Measurements from ENCODE around the gene C5orf15.

C5orf15 gene

DNA sequence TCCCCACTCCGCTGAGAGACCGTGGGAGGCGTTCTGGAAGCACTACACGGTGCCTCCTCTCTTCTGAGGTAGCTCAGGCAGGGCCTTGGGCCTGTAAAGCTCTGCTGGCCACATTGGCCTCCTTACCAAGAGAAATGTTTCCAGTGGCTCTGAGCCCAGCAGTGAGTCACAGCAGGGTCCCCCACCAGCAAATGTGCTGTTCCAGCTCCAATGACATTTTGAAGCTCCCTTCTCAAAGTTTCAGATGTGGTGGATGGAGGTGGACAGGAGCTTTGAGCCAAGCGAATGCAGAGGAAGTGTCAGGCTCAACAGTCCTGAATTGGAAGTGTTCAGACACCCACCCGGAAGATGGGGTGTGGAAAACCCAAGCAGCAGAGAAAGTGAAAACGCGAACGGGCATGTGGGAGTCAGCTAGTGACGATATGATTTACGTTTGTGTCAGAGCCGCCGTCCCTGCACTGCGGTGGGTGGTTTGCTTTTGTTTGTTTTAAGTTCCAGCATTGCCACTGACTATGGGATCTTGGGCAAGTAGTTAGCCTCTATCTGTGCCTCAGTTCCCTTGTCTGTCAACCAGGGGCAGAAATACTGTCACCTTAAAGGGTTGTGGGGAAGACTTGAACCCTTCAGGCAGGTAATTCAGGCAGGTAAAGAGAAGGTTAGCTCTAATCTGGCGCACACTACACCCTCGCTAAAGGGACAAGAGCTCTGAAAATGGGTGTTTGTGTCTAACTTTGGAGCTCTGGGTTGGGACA is 38.2 kb downstream of the C5orf15 start:
- Histone ChIP-seq H3K4me2 (ENCODE audit: insufficient read depth, low read length) (no peak overlapping the region), H2AFZ (ENCODE audit: low read depth, low read length) (no peak overlapping the region), H3K27ac (ENCODE audit: low read length) (no peak overlapping the region), H3K9ac (ENCODE audit: low read depth, low read length) (no peak overlapping the region), H3K79me2 (ENCODE audit: insufficient read depth, low read length) (no peaks in the 10 kb centered on the region), H3K4me1 (ENCODE audit: insufficient read depth, low read length) (no peaks in the 10 kb centered on the region), H3K4me3 (ENCODE audit: low read depth in 1 of 2, low read length in 2 of 2) (no peak overlapping the region), H3K27me3 (ENCODE audit: insufficient read depth, low read length, poor library complexity) (no peaks in the 10 kb centered on the region), H4K20me1 (ENCODE audit: insufficient read depth, low read length) (no peaks in the 10 kb centered on the region; the same call in none of the 2 replicates), H3K36me3 (ENCODE audit: insufficient read depth, low read length) (no peaks in the 10 kb centered on the region), H3K9me3 (ENCODE audit: insufficient read depth, low read length, severe bottlenecking) (no peaks in the 10 kb centered on the region)
- no peak for DNase-seq
- ATAC-seq (ENCODE audit: insufficient read depth, low read depth): no peak
- no peak for TF ChIP-seq EZH2 (IDR thresholded peaks at IDR 0.05; ENCODE audit: borderline replicate concordance, low read depth, low read length, severe bottlenecking)
- TF ChIP-seq, protein P1, sequence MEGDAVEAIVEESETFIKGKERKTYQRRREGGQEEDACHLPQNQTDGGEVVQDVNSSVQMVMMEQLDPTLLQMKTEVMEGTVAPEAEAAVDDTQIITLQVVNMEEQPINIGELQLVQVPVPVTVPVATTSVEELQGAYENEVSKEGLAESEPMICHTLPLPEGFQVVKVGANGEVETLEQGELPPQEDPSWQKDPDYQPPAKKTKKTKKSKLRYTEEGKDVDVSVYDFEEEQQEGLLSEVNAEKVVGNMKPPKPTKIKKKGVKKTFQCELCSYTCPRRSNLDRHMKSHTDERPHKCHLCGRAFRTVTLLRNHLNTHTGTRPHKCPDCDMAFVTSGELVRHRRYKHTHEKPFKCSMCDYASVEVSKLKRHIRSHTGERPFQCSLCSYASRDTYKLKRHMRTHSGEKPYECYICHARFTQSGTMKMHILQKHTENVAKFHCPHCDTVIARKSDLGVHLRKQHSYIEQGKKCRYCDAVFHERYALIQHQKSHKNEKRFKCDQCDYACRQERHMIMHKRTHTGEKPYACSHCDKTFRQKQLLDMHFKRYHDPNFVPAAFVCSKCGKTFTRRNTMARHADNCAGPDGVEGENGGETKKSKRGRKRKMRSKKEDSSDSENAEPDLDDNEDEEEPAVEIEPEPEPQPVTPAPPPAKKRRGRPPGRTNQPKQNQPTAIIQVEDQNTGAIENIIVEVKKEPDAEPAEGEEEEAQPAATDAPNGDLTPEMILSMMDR (IDR thresholded peaks at IDR 0.05; ENCODE audit: borderline replicate concordance, extremely low read depth, low read length, poor library complexity, severe bottlenecking): no peak

DNA sequence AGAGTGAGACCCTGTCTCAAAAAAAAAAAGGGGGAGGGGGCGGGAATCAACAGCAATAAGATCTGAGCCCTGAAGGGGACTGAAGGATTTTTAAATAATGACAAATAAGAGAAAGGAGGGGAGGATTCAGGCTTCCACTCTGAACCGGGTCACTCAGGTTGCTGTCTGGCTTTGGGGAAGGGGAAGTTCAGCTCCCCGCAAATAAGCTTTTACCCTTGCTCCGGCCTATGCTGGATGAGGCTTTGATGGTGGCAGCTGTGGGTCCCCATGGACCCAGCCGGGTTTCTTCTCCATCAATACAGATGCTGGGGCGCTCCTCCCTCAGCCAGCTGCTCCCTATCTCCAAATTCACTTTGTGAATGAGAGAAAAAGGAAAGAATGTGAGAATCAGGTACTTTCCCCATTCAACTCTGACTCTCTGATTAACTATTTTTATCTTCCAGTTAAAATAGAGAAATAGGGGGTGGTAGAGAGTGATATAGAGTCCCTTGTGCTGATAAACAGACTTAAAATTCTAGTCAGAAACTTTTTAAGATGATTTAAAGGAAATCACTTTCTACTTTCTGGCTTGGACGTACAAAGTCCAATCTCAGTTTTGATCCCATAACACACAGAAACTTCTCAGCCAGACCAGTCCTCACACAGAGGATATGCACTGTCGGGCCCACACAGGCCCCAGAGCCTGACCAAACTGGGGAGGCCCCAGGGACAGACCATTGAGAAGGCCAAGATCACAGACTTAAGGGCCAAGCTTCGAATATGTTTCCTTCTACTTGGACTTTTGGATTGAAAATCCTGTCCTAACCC is 39.6 kb downstream of the C5orf15 start:
- no peak for DNase-seq
- Histone ChIP-seq H3K9me3 (ENCODE audit: insufficient read depth, low read length, severe bottlenecking) (no peaks in the 10 kb centered on the region), H3K4me3 (ENCODE audit: low read depth in 1 of 2, low read length in 2 of 2) (no peak overlapping the region), H3K27me3 (ENCODE audit: insufficient read depth, low read length, poor library complexity) (peaks cover 11% of the 10 kb centered on the region), H3K9ac (ENCODE audit: low read depth, low read length) (no peak overlapping the region), H3K4me2 (ENCODE audit: insufficient read depth, low read length) (no peak overlapping the region), H3K79me2 (ENCODE audit: insufficient read depth, low read length) (no peaks in the 10 kb centered on the region), H4K20me1 (ENCODE audit: insufficient read depth, low read length) (no peaks in the 10 kb centered on the region; the same call in none of the 2 replicates), H2AFZ (ENCODE audit: low read depth, low read length) (no peak overlapping the region), H3K4me1 (ENCODE audit: insufficient read depth, low read length) (no peaks in the 10 kb centered on the region), H3K27ac (ENCODE audit: low read length) (no peak overlapping the region), H3K36me3 (ENCODE audit: insufficient read depth, low read length) (no peaks in the 10 kb centered on the region)
- ATAC-seq (ENCODE audit: insufficient read depth, low read depth): no peak
- no peak for TF ChIP-seq EZH2 (IDR thresholded peaks at IDR 0.05; ENCODE audit: borderline replicate concordance, low read depth, low read length, severe bottlenecking)
- TF ChIP-seq, protein P1 (IDR thresholded peaks at IDR 0.05; ENCODE audit: borderline replicate concordance, extremely low read depth, low read length, poor library complexity, severe bottlenecking): no peak

DNA sequence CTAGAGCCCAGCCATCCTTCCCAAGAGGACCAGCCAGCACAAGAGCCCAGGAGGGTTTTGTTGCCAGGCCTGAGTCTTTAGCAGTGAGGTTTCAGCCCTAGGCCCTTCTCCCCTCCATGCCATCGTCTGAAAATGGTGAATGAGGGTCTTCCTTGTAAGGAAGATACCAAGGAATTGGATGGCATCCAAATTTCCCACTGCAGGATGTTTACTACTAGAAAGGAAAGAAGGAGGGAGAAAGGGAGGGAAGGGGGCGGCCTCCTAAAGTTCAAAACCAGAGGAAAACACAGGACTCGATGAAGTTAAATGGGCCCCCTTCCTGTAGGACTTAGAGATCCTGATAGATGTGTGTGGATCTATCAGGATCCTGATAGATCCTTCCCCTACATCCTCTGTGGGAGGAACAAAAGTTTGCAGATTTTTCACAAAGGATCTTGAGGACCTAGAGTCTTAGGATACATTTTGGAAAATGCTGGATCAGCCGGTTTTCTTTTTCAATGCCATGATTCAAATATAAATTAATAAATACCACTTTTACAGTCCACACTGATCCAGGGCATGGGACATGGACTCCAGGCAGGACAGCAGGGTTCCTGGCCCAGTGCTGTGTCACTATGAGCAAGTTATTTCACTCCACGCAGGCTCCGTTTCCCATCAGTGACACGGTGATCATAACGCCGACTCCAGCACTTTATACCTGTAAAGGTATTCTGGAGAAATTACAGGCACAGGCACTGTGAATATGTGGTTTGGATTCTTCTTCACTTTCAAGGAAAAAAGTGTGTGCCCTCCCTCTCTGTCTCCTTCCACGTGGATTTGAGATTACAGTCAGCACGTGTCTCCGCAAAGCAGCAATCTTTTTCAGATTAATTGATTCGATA is 40.9 kb downstream of the C5orf15 start:
- no peak overlapping the region for H3K4me2 ChIP-seq (ENCODE audit: insufficient read depth, low read length)
- ATAC-seq (ENCODE audit: insufficient read depth, low read depth): no peak
- DNase-seq: no peak

More for the DNA sequence above, 40.9 kb downstream of the C5orf15 start:
- TF ChIP-seq, protein P1 (IDR thresholded peaks at IDR 0.05; ENCODE audit: borderline replicate concordance, extremely low read depth, low read length, poor library complexity, severe bottlenecking): no peak
- TF ChIP-seq EZH2 (IDR thresholded peaks at IDR 0.05; ENCODE audit: borderline replicate concordance, low read depth, low read length, severe bottlenecking): no peak
- H3K9me3 ChIP-seq (ENCODE audit: insufficient read depth, low read length, severe bottlenecking): no peaks in the 10 kb centered on the region
- no peak overlapping the region for H3K4me3 ChIP-seq (ENCODE audit: low read depth in 1 of 2, low read length in 2 of 2)
- no peak overlapping the region for H3K9ac ChIP-seq (ENCODE audit: low read depth, low read length)
- no peak overlapping the region for H2AFZ ChIP-seq (ENCODE audit: low read depth, low read length)
- H3K27ac ChIP-seq (ENCODE audit: low read length): no peak overlapping the region
- peaks cover 12% of the 10 kb centered on the region for H3K27me3 ChIP-seq (ENCODE audit: insufficient read depth, low read length, poor library complexity)
- H3K79me2 ChIP-seq (ENCODE audit: insufficient read depth, low read length): no peaks in the 10 kb centered on the region
- H3K36me3 ChIP-seq (ENCODE audit: insufficient read depth, low read length): no peaks in the 10 kb centered on the region
- H4K20me1 ChIP-seq (ENCODE audit: insufficient read depth, low read length): no peaks in the 10 kb centered on the region; the same call in none of the 2 replicates
- no peaks in the 10 kb centered on the region for H3K4me1 ChIP-seq (ENCODE audit: insufficient read depth, low read length)
